ENCODE measurements around the gene PEX3. TPM values are rescaled to one million over a fixed set of nuclear protein-coding genes. Genes with fewer than 3 reads are reported as not detected.

Gene PEX3
- total RNA-seq, 1 experiment from 2014 or later: 12.9 TPM

DNA sequence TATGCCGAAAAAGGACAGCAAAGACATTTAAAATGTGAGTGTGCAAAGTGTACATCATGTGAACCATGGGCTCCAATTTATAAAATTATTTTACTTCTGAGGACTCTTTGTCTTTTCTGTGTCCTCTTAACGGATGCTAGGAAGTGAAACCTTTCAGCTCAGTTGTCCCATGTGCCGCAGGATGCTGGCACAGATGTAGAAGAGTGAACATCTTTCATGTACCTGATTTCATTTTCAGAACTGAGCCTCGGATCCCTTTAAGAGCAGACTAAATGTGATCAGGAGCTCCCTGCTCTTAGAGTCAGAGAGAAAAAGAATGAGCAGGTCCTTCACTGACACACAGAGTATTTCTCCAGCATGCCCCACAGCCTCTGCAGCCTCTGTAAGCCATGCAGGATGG lies 88.5 kb downstream of the PEX3 start:
- Histone ChIP-seq H3K9ac (ENCODE audit: low read length) (no peak overlapping the region), H3K27me3 (ENCODE audit: insufficient read depth, low read length) (no peaks in the 10 kb centered on the region), H3K79me2 (ENCODE audit: insufficient read depth, low read length) (no peaks in the 10 kb centered on the region; the same call in 1 of the 2 replicates), H2AFZ (ENCODE audit: low read depth, low read length, poor library complexity, severe bottlenecking) (no peak overlapping the region), H3K9me3 (ENCODE audit: control insufficient read depth in 1 of 2, insufficient read depth in 1 of 2, low read depth in 1 of 2, low read length in 2 of 2) (no peaks in the 10 kb centered on the region), H3K4me2 (ENCODE audit: low read length) (no peak overlapping the region), H3K4me1 (ENCODE audit: control insufficient read depth in 1 of 2, insufficient read depth in 2 of 2, low read length in 2 of 2) (peaks cover 6 to 15% of the 10 kb centered on the region in 2 experiments; a peak in 3 of 4 replicates), H3K4me3 (replicated peaks in 1 of 2; ENCODE audit: low read depth in 1 of 2, low read length in 2 of 2) (no peak overlapping the region), H3K9me2 (ENCODE audit: insufficient read depth) (no peaks in the 10 kb centered on the region), H3K27ac (ENCODE audit: low read depth, low read length) (no peak overlapping the region), H4K20me1 (ENCODE audit: insufficient read depth) (no peaks in the 10 kb centered on the region), H3K36me3 (ENCODE audit: control insufficient read depth in 1 of 2, insufficient read depth in 2 of 2, low read length in 2 of 2) (no peaks in the 10 kb centered on the region)
- intact Hi-C loops (cut with micrococcal nuclease): no loop called here
- ChIA-PET POLR2A (no interaction called here), RAD21 (ENCODE audit: low non-redundant PET in 1 of 2, low total read pairs in 2 of 2, uncharacterized antibody in 2 of 2, unreplicated experiment in 2 of 2) (no interaction called here), CTCF (no interaction called here)
- TF ChIP-seq SRF (IDR thresholded peaks at IDR 0.05; ENCODE audit: low read depth): no peak
- no peak for TF ChIP-seq JUND (IDR thresholded peaks at IDR 0.05)
- no peak for TF ChIP-seq SP1 (IDR thresholded peaks at IDR 0.05; ENCODE audit: low read depth)
- TF ChIP-seq, protein P1, sequence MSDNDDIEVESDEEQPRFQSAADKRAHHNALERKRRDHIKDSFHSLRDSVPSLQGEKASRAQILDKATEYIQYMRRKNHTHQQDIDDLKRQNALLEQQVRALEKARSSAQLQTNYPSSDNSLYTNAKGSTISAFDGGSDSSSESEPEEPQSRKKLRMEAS (IDR thresholded peaks at IDR 0.05): no peak
- no peak for TF ChIP-seq POLR2A (IDR thresholded peaks at IDR 0.05; ENCODE audit: borderline replicate concordance, extremely low read depth, insufficient read depth, insufficient read length)
- TF ChIP-seq, protein P2, sequence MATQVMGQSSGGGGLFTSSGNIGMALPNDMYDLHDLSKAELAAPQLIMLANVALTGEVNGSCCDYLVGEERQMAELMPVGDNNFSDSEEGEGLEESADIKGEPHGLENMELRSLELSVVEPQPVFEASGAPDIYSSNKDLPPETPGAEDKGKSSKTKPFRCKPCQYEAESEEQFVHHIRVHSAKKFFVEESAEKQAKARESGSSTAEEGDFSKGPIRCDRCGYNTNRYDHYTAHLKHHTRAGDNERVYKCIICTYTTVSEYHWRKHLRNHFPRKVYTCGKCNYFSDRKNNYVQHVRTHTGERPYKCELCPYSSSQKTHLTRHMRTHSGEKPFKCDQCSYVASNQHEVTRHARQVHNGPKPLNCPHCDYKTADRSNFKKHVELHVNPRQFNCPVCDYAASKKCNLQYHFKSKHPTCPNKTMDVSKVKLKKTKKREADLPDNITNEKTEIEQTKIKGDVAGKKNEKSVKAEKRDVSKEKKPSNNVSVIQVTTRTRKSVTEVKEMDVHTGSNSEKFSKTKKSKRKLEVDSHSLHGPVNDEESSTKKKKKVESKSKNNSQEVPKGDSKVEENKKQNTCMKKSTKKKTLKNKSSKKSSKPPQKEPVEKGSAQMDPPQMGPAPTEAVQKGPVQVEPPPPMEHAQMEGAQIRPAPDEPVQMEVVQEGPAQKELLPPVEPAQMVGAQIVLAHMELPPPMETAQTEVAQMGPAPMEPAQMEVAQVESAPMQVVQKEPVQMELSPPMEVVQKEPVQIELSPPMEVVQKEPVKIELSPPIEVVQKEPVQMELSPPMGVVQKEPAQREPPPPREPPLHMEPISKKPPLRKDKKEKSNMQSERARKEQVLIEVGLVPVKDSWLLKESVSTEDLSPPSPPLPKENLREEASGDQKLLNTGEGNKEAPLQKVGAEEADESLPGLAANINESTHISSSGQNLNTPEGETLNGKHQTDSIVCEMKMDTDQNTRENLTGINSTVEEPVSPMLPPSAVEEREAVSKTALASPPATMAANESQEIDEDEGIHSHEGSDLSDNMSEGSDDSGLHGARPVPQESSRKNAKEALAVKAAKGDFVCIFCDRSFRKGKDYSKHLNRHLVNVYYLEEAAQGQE (IDR thresholded peaks at IDR 0.05; ENCODE audit: low read depth): no peak
- no peak for TF ChIP-seq SIN3A (IDR thresholded peaks at IDR 0.05; ENCODE audit: low read depth)
- no peak for TF ChIP-seq CEBPB (IDR thresholded peaks at IDR 0.05; ENCODE audit: low read depth)
- TF ChIP-seq EZH2phosphoT487 (IDR thresholded peaks at IDR 0.05; ENCODE audit: borderline replicate concordance): no peak
- no peak for TF ChIP-seq RAD21 (IDR thresholded peaks at IDR 0.05; ENCODE audit: low read depth)
- TF ChIP-seq YY1 (IDR thresholded peaks at IDR 0.05; ENCODE audit: extremely low read depth, insufficient replicate concordance, low read depth, low read length): no peak
- TF ChIP-seq FOSL1 (IDR thresholded peaks at IDR 0.05; ENCODE audit: low read depth): no peak
- no peak for TF ChIP-seq ZFX (IDR thresholded peaks at IDR 0.05)
- TF ChIP-seq POLR2AphosphoS5 (IDR thresholded peaks at IDR 0.05; ENCODE audit: low read depth, low read length): no peak
- no peak for TF ChIP-seq CBX3 (IDR thresholded peaks at IDR 0.05; ENCODE audit: low read depth)
- BruUV-seq (replicated peaks): no TSS peak
- DNase-seq (ENCODE audit: low read depth, low spot score) (no peak), ATAC-seq (no peak)

Measured in HCT116 (cell line).